ENCODE results near the gene HOXA4.

- TF ChIP-seq CTCF (IDR thresholded peaks at IDR 0.05) (peak; percentile 61 to 90 (median 64)), POLR2AphosphoS5 (IDR thresholded peaks at IDR 0.05) (peak; percentile 57 to 84 (median 83)), POLR2A (IDR thresholded peaks at IDR 0.05) (peak; percentile 73)
Observed at GRCh38 chr7:27150568-27151340, 20.2 kb upstream of the HOXA4 start.
